Measurements from ENCODE around the gene SPTB.

The SPTB gene

GRCh38 chr14:64880221-64881121, 764 bp upstream of the SPTB start:
- DNase-seq, result peak; percentile 59 to 62

GRCh38 chr14:64878837-64879634, 671 bp downstream of the SPTB start:
- no peak for DNase-seq

DNA sequence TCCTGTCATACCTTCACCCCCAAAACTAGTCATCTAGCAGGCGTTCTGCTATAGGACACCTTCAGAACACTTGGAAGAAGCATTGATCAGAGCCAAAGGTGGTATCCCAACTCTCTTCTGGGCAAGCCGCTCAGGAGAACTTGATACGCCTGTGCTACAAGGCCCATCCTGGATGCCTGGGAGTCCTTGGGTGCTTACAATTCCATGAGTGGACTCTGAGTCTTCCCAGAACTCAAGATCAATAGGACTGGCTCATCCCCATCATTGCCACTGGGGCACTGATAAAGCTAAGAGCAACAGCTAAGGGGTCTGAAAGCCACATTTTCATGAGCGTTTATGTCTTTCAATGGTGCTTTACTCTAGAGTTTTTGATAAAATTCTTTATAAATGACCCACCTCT, 1.9 kb downstream of the SPTB start:
- DNase-seq, result no peak

DNA sequence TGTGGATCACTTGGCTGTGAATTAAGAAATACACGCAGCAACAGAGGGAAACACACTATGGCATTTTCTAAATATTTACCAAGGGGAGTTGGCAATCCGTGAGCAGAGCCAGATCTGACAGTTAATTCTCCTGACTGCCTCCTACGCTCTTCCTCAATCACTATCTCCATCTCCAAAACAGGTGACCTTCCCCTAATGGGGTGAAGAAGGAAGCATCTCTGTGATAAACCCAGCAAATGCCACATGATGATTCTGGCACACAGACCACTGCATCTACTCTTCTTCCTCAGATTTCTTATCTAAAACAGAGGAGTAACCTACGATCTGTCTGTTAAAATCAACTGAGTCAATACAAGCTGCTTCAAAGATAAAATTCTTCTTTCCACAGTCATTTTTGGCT, 4.4 kb downstream of the SPTB start:
- no peak for DNase-seq

DNA sequence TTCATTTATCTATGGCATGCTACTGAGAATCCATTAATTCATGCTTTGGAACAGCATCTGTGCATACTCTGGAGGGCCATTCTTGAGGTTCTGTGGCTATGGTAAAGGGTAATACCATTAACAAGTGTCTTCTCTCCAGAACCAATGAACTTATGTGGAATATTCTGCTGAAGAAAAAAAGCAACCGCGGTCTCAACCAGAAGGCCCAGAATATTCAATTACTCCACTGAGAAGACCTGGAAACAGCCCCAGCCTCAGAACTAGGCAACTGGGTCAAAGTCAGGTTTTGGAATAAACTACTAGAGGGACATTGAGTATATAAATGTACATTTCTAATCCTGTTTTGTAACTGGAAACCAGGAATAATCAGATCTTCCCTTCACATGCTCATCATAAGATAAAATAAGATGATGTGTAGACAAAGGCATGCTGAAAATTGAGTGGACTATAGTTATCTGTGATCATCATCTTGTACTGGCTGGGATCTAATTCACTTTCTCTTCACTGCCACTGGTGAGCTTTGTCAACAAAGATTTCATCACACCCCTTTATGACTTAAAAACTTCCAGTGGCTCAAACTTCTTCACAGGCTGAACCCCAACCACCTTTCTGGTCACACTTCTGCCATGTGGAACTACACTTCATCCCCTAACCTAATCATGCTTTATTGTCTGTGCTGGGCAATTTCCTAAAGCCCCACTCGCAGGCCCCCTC, 6.0 kb downstream of the SPTB start:
- no peak for DNase-seq

DNA sequence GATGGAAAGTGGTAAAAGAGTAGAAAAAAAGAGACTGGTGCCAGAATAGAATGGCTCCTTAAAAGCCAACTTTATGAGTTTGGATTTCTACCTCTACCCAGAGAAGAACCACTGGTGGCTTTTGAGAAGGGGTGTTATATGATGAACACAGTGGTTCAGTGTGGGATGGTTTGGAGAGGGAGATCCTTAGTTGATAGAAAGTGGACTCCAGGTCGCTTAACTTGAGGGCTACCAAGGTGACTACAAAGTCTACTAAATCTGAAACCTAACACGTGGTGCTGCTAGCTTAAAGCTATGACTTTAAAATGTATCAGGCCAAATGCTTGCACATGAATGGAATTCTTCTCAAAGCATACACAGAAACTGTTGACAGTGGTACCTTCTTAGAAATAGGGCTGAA, 8.4 kb downstream of the SPTB start:
- DNase-seq, result no peak

- no peak for DNase-seq
These were observed 9.5 kb downstream of the SPTB start for GRCh38 chr14:64870160-64870559.

GRCh38 chr14:64868841-64869240, 10.9 kb downstream of the SPTB start:
- DNase-seq, result no peak

DNA sequence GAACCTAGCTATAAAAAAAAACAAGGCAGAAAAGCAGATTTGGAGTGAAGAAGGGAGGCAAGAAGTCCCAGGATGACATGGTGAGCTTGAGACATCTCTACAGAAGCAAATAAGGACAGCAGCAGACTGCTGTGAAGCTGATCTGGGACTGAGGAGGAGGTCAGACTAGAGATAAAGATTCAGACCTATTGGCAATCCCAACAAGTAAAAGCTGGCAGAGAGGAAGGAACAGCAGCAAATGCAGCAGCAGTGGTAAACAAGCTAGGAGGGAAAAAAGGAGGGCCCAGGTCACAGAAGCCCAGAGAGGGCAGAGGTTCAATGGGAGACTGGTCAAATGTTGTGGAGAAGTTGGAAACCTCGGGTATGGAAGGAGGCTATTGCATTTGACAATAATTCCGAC, 11.3 kb downstream of the SPTB start:
- no peak for DNase-seq

DNA sequence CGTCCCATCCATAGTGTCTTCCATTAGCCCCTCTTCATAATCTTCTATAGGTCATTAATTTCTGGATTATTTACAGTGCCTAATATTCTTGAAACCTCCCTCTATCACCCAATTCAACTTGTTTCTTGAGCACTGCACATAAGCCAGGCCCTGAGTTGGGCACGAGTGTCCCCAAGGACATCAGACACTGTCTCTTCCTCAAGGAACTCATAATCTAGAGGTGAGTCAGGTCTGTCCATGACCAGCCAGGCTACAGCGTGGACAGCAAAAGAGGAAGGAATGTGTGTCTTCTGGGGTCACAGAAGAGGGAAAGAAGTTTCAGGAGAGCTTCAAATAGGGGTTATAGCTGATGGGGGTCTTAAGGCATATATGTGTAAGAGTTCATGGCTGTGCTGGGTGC, 12.5 kb downstream of the SPTB start:
- no peak for DNase-seq

DNA sequence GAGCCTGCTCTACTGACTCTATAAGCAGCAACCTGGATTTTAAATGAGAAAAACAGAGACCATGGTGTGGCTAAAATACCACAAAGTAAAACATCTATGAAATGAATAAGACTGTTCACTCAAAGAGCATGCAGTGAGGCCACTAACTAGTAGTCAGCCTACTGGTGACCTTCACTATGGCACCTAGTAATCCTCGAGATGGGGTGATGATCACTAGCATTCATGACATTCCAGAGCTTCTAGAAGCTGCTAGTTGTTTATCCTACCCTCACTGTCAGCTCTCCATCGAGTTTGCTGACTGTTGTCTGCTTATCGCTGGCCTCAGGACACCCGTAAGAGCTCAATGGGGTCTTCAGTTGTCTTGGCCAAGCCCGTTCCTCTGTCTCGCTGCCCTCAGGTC, 13.7 kb downstream of the SPTB start:
- no peak for DNase-seq

GRCh38 chr14:64865109-64865508, 14.6 kb downstream of the SPTB start:
- no peak for DNase-seq

GRCh38 chr14:64864258-64864657, 15.4 kb downstream of the SPTB start:
- no peak for DNase-seq

GRCh38 chr14:64861916-64862315, 17.8 kb downstream of the SPTB start:
- DNase-seq, result no peak

DNA sequence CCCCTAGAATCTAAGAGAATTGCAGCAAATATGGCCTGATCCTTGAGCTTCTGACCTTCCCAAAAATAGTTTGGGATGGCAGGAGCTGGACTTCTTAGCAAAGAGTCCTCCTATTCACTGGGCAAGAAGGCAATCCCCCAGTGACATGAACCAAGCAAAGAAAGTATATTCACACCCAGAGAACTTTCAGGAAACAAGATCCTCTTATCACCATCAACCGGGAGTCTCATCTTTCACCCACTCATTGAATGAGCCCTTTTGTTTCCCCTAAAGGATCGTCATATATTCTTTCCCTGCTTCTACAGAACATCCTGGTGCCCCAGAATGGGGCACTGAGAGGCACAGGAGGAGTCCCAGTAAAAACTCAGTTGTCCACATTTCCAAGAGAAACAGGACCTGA, 19.7 kb downstream of the SPTB start:
- DNase-seq, result no peak

GRCh38 chr14:64857979-64858744, 21.5 kb downstream of the SPTB start:
- no peak for DNase-seq

DNA sequence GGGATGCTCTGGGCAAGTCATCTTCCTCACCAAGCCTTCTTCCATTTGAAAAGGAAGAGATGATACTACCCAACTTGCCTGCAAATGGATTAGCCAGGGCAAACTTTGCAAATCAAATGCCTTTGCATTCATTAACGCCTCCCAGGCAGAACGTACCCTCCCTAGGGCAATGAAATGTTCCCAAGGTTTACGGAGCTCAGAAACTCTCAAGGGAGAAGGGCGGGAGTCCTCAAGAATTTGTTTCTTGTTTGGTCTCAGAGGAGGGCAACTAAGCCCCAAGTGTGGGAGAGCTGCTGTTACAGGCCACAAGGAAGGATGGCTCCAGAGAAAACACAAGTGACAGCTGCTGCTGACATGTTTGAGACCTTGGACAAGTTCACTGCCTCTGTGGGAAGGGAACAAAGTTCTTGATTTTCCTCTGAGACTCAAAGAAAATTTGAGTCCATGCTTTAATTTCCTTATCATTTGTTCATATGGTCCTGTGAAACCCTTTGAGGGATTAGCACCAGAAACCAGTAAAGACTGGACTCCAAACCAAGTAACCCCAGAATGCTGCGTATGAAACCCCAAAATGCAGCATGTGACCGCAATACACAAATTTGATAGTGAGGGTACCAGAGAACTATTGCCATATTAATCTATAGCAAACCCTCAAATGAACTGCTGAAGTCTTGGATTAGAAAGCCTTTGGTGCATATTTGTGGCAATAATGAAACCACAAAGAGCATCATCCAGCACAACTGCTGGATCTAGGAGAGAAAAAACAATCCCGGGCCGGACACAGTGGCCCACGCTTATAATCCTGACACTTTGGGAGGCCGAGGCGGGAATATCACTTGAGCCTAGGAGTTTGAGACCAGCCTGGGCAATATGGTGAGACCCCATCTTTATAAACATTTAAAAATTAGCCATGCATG, 22.9 kb downstream of the SPTB start:
- DNase-seq, result no peak

- no peak for DNase-seq
These were observed 23.8 kb downstream of the SPTB start for GRCh38 chr14:64855721-64856528.

DNA sequence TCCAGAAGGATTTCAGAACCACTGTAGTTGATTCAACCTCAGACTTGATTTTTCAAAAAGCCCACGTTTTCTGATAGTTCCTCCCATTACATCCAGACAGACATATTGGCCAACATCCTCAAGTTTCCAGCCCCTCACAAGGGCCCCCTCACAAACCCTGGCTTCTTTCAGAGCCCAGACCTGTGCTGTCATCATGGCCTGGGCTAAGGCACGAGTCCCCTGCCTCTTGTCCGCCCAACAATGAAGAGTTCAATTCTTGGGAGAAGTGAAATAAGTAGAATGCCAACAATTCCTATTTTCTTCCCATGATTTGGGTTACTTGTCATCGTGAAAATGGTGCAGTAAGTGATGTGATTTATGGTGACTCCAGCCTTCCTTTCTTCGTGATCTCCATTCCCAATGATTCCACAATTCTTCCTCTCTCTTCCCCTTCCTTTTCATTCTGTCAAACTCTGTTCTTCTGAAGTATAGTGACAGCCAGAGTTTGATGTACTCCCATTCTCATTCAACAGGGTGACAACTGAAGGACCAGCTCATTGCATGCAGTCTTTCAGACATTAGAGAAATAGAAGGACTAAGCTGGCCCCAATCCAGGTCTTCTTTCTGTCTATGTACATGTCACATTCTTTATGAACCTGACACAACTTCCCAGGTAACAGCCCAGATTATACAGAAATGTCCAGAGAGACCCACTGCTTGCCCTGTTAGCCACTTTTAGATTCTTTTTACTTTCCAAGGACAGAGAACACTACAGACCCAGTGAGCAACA, 29.2 kb downstream of the SPTB start:
- DNase-seq, result no peak

GRCh38 chr14:64849940-64850339, 29.8 kb downstream of the SPTB start:
- no peak for DNase-seq

Measured in activated CD4-positive, alpha-beta T cell treated with anti-CD3 and anti-CD28 coated beads for 4 hours (primary cell).